Mammary epithelial cell (primary cell): ENCODE results near the gene NUP210L.

Experiments
- CTCF ChIP-seq, 2 donors: IDR thresholded peaks in 1 of 2; conservative IDR thresholded peaks in 1 of 2; 2 replicates each; pipeline ENCODE4 v1.5.1; 2011 to 2012; ENCODE audit warnings: inconsistent platforms in 2 of 2, low read length in 2 of 2, mild to moderate bottlenecking in 2 of 2, control low read depth in 1 of 2, low read depth in 1 of 2; ENCODE audit not compliant: insufficient read depth in 1 of 2; ENCODE audit errors: extremely low read depth in 1 of 2
- EZH2 ChIP-seq: IDR thresholded peaks from 2 replicates; pipeline ENCODE4 v1.6.1; 2012; ENCODE audit warnings: low read length, inconsistent platforms, borderline replicate concordance

GRCh38 chr1:154012129-154012528 is 142.7 kb downstream of the NUP210L start:
- TF ChIP-seq CTCF (conservative IDR thresholded peaks at IDR 0.05 in 1 of 2, IDR thresholded peaks at IDR 0.05 in 1 of 2; ENCODE audit: extremely low read depth in 1 of 2, insufficient read depth in 1 of 2, low read depth in 1 of 2, low read length in 2 of 2): no peak
- TF ChIP-seq EZH2: no peak
